Trophoblast cell (in vitro differentiated cells and primary cell): ENCODE results near the gene IL20RA.

Source experiments
- DNase-seq, 2 donors: peaks; one replicate each; pipeline ENCODE4 v3.0.0-alpha.2; 2016
- H2AFZ ChIP-seq: 2 replicates; pipeline ENCODE4 v1.6.1; 2013; ENCODE audit warnings: low read length, moderate library complexity, mild to moderate bottlenecking; ENCODE audit not compliant: insufficient read depth, poor library complexity
- H2AK5ac ChIP-seq: 2 replicates; pipeline ENCODE4 v1.6.1; 2013; ENCODE audit warnings: mild to moderate bottlenecking, low read length
- H2BK120ac ChIP-seq: 2 replicates; pipeline ENCODE4 v1.6.1; 2013; ENCODE audit warnings: low read length, mild to moderate bottlenecking, moderate library complexity; ENCODE audit not compliant: insufficient read depth, poor library complexity
- H2BK12ac ChIP-seq: 2 replicates; pipeline ENCODE4 v1.6.1; 2013; ENCODE audit warnings: mild to moderate bottlenecking, low read length, moderate library complexity
- H2BK5ac ChIP-seq: 2 replicates; pipeline ENCODE4 v1.6.1; 2013; ENCODE audit warnings: low read length, low read depth, moderate library complexity, mild to moderate bottlenecking; ENCODE audit not compliant: poor library complexity
- H3K14ac ChIP-seq: 2 replicates; pipeline ENCODE4 v1.6.1; 2013; ENCODE audit warnings: mild to moderate bottlenecking, low read length
- H3K18ac ChIP-seq: 2 replicates; pipeline ENCODE4 v1.6.1; 2013; ENCODE audit warnings: mild to moderate bottlenecking, low read length
- H3K23ac ChIP-seq: 2 replicates; pipeline ENCODE4 v1.6.1; 2013; ENCODE audit warnings: low read length
- H3K27ac ChIP-seq: 2 replicates; pipeline ENCODE4 v1.5.1; 2013; ENCODE audit warnings: low read depth, mild to moderate bottlenecking, inconsistent platforms, low read length, moderate library complexity
- H3K27me3 ChIP-seq: 2 replicates; pipeline ENCODE4 v1.6.1; 2013; ENCODE audit warnings: inconsistent platforms, mild to moderate bottlenecking, low read length, moderate library complexity; ENCODE audit not compliant: insufficient read depth
- H3K36me3 ChIP-seq, 2 experiments: 1 replicate in 1 of 2; 2 replicates in 1 of 2; pipeline ENCODE4 v1.6.1; 2013; ENCODE audit warnings: low read length in 2 of 2, mild to moderate bottlenecking in 2 of 2, moderate library complexity in 1 of 2; ENCODE audit not compliant: insufficient read depth in 2 of 2, control insufficient read depth in 1 of 2
- H3K4ac ChIP-seq: 2 replicates; pipeline ENCODE4 v1.6.1; 2013; ENCODE audit warnings: low read depth, mild to moderate bottlenecking, low read length, moderate library complexity
- H3K4me1 ChIP-seq, 2 experiments: 1 replicate in 1 of 2; 2 replicates in 1 of 2; pipeline ENCODE4 v1.6.1; 2013; ENCODE audit warnings: low read length in 2 of 2, mild to moderate bottlenecking in 2 of 2, moderate library complexity in 1 of 2; ENCODE audit not compliant: insufficient read depth in 2 of 2, control insufficient read depth in 1 of 2
- H3K4me2 ChIP-seq: 2 replicates; pipeline ENCODE4 v1.6.1; 2013; ENCODE audit warnings: inconsistent platforms, mild to moderate bottlenecking, low read length, moderate library complexity
- H3K4me3 ChIP-seq: 2 replicates; pipeline ENCODE4 v1.5.1; 2013; ENCODE audit warnings: mild to moderate bottlenecking, low read depth, low read length, inconsistent platforms
- H3K79me1 ChIP-seq: one replicate; pipeline ENCODE4 v1.6.1; 2013; ENCODE audit warnings: low read length
- H3K79me2 ChIP-seq: 2 replicates; pipeline ENCODE4 v1.6.1; 2013; ENCODE audit warnings: low read length, mild to moderate bottlenecking; ENCODE audit not compliant: control insufficient read depth, insufficient read depth, poor library complexity
- H3K9ac ChIP-seq: 2 replicates; pipeline ENCODE4 v1.6.1; 2013; ENCODE audit warnings: mild to moderate bottlenecking, low read length
- H3K9me3 ChIP-seq: 2 replicates; pipeline ENCODE4 v1.6.1; 2013; ENCODE audit warnings: low read depth, mild to moderate bottlenecking, control low read depth, inconsistent platforms, low read length; ENCODE audit not compliant: insufficient read depth
- H4K12ac ChIP-seq: 2 replicates; pipeline ENCODE4 v1.6.1; 2013; ENCODE audit warnings: low read depth, mild to moderate bottlenecking, low read length, moderate library complexity
- H4K8ac ChIP-seq: 2 replicates; pipeline ENCODE4 v1.6.1; 2013; ENCODE audit warnings: low read depth, mild to moderate bottlenecking, low read length, moderate library complexity
- H4K91ac ChIP-seq: one replicate; pipeline ENCODE4 v1.6.1; 2013; ENCODE audit warnings: low read depth, mild to moderate bottlenecking, low read length, moderate library complexity
- WGBS: extraction: QIAGEN DNeasy Blood & Tissue Kit; methylation state at CpG from one replicate; pipeline ENCODE4 v1.1.7; 2013; ENCODE audit warnings: missing lambda C conversion rate; ENCODE audit not compliant: insufficient read length, insufficient coverage; ENCODE audit errors: extremely low coverage; 5-methylcytosine and 5-hydroxymethylcytosine counted together

Gene IL20RA

GRCh38 chr6:136990754-136991153 is 54.0 kb downstream of the IL20RA start:
- H3K4me3 ChIP-seq = no peak overlapping the region

DNA sequence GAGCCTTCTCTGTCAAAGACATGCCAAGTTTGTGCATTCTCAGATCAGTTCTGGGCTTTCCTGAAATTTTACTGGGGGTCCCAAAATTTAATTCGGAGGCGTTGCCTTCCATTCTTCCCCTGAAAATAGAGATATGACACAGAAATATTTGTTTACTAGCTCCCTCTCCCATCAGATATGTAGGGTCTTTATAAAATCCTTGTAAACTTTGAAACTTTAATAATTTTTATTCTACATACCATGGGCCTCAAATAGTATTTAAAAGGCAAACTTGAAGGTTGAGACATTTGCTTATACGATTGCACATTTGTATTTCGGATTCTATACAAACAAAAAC is 54.6 kb downstream of the IL20RA start:
- no CpG with 5 or more reads among the region's 4 CpGs for WGBS
- Histone ChIP-seq H2AFZ (peak overlapping the region; percentile 61), H3K27me3 (no peaks in the 10 kb centered on the region), H3K4me2 (peak overlapping the region; percentile 96), H4K8ac (peak overlapping the region; percentile 23), H3K27ac (no peak overlapping the region), H3K9me3 (no peaks in the 10 kb centered on the region), H2BK12ac (no peak overlapping the region), H3K79me2 (peaks cover 4% of the 10 kb centered on the region), H3K4ac (no peak overlapping the region), H2BK120ac (no peak overlapping the region), H3K9ac (no peak overlapping the region), H4K91ac (peak overlapping the region; percentile 16), H3K23ac (no peak overlapping the region), H3K79me1 (peaks cover 6% of the 10 kb centered on the region), H2BK5ac (no peak overlapping the region), H3K36me3 (no peaks in the 10 kb centered on the region), H3K4me3 (peak overlapping the region; percentile 67), H3K4me1 (peaks cover 0 to 4% of the 10 kb centered on the region in 2 experiments), H3K18ac (no peak overlapping the region), H2AK5ac (no peak overlapping the region), H3K14ac (peak overlapping the region; percentile 8), H4K12ac (no peak overlapping the region)
- no peak for DNase-seq

More at GRCh38 chr6:136990754-136991153, 54.0 kb downstream of the IL20RA start:
- Histone ChIP-seq H3K27me3 (no peaks in the 10 kb centered on the region), H3K4ac (no peak overlapping the region), H3K9me3 (no peaks in the 10 kb centered on the region), H3K23ac (no peak overlapping the region), H2BK120ac (no peak overlapping the region), H3K36me3 (no peaks in the 10 kb centered on the region), H4K91ac (no peak overlapping the region), H3K14ac (no peak overlapping the region), H3K79me2 (peaks cover 4% of the 10 kb centered on the region), H2AFZ (no peak overlapping the region), H4K12ac (no peak overlapping the region), H4K8ac (no peak overlapping the region), H3K9ac (no peak overlapping the region), H3K4me2 (no peak overlapping the region), H3K27ac (no peak overlapping the region), H3K18ac (no peak overlapping the region), H2AK5ac (no peak overlapping the region), H3K79me1 (peaks cover 6% of the 10 kb centered on the region), H2BK12ac (no peak overlapping the region), H3K4me1 (peaks cover 0 to 4% of the 10 kb centered on the region in 2 experiments), H2BK5ac (no peak overlapping the region)
- WGBS = no CpG with 5 or more reads among the region's 3 CpGs
- no peak for DNase-seq

DNA sequence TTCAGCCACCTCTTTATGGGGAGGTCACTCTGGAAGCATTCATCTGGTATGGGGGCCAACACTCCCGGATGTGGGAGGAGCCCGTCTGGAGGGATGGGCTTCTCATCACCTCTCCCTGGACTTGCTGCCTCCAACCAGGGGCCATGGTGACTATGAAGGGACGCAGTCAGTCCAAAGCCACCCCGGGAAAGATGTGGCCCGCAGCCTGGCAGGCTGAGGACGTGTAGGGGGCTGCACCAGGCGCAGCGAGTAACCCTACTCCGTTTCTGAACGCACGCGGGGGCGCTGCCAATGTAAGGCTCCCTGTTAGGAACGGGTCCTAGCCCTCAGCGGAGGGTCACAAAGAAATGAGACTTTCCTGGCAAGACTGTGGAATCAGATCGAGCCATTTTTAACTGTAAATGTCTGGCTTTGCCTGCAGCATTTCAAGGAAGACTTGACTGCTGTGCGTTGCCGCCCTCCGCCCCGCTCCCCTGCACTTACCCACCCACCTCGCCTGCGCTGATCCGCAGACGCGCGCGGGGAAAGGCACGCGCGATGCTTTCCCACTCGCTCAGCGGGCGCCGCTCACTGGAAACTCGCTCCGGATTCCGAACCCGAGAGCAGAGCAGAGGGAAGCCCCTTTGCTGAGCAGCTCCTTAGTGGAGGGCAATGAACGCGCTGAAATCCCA is 55.1 kb downstream of the IL20RA start:
- no peaks in the 10 kb centered on the region for H3K9me3 ChIP-seq
- no peak overlapping the region for H3K4ac ChIP-seq
- H2AFZ ChIP-seq = peak overlapping the region; percentile 61
- H2BK5ac ChIP-seq = no peak overlapping the region
- peaks cover 0 to 4% of the 10 kb centered on the region in 2 experiments for H3K4me1 ChIP-seq
- H3K79me2 ChIP-seq = peaks cover 4% of the 10 kb centered on the region
- H3K18ac ChIP-seq = peak overlapping the region; percentile 48
- H4K12ac ChIP-seq = no peak overlapping the region
- peak overlapping the region; percentile 52 for H2BK12ac ChIP-seq
- H2AK5ac ChIP-seq = no peak overlapping the region
- peak overlapping the region; percentile 38 for H4K91ac ChIP-seq
- H3K9ac ChIP-seq = peak overlapping the region; percentile 44
- no peaks in the 10 kb centered on the region for H3K36me3 ChIP-seq
- H3K4me2 ChIP-seq = peak overlapping the region; percentile 96
- H3K4me3 ChIP-seq = peak overlapping the region; percentile 67
- peak in 1 of 2 donors; percentile 7 for DNase-seq
- no peak overlapping the region for H3K23ac ChIP-seq
- H4K8ac ChIP-seq = peak overlapping the region; percentile 23
- no peaks in the 10 kb centered on the region for H3K27me3 ChIP-seq
- peaks cover 6% of the 10 kb centered on the region for H3K79me1 ChIP-seq
- peak overlapping the region; percentile 48 for H2BK120ac ChIP-seq
- WGBS = no CpG with 5 or more reads among the region's 40 CpGs
- H3K14ac ChIP-seq = peak overlapping the region; percentile 8
- peak overlapping the region; percentile 21 for H3K27ac ChIP-seq

DNA sequence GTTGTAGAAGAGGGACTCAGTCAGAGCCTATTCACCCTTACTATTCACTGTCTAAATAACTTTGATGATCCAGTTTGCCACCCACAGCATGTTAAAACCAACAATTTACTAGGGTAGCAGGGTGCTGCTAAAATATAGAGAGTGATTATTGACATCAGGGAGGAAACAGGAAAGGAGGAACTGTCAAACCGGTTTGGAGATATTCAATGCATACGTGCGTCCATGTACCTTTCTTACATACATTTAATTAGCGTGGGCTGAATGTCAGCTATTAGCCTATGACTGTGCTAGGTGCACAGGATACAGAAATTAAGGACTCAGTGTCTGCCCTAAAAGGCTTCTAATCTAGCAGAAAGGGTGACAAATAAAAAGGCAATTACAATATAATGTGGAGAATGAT is 57.2 kb downstream of the IL20RA start:
- H2AK5ac ChIP-seq = no peak overlapping the region
- H2BK120ac ChIP-seq = no peak overlapping the region
- H4K12ac ChIP-seq = no peak overlapping the region
- no CpG with 5 or more reads among the region's 4 CpGs for WGBS
- H3K4ac ChIP-seq = no peak overlapping the region
- H3K18ac ChIP-seq = no peak overlapping the region
- no peak overlapping the region for H4K91ac ChIP-seq
- no peaks in the 10 kb centered on the region for H3K27me3 ChIP-seq
- H3K9me3 ChIP-seq = no peaks in the 10 kb centered on the region
- no peak overlapping the region for H4K8ac ChIP-seq
- H3K23ac ChIP-seq = no peak overlapping the region
- no peak overlapping the region for H3K4me2 ChIP-seq
- H3K79me1 ChIP-seq = peaks cover 9% of the 10 kb centered on the region
- H2BK5ac ChIP-seq = no peak overlapping the region
- no peak overlapping the region for H3K14ac ChIP-seq
- H3K36me3 ChIP-seq = no peaks in the 10 kb centered on the region
- no peak overlapping the region for H3K27ac ChIP-seq
- no peak overlapping the region for H2AFZ ChIP-seq
- peaks cover 4% of the 10 kb centered on the region for H3K79me2 ChIP-seq
- H3K4me1 ChIP-seq = peaks cover 6 to 9% of the 10 kb centered on the region in 2 experiments
- no peak overlapping the region for H3K4me3 ChIP-seq
- peak in 1 of 2 donors; percentile 19 for DNase-seq
- no peak overlapping the region for H3K9ac ChIP-seq
- no peak overlapping the region for H2BK12ac ChIP-seq
